MV-4-11 (cell line): ENCODE data around the gene ABL1.
"Not testable (repeated sequence)": the region's sequence is repeated elsewhere in the genome, so short reads cannot be mapped to it uniquely, and the experiment has no call there.

Experiments used
- DNase-seq: peaks from one replicate; lab custom pipeline; 2025; lab: John Stamatoyannopoulos, UW

ABL1 gene

DNA sequence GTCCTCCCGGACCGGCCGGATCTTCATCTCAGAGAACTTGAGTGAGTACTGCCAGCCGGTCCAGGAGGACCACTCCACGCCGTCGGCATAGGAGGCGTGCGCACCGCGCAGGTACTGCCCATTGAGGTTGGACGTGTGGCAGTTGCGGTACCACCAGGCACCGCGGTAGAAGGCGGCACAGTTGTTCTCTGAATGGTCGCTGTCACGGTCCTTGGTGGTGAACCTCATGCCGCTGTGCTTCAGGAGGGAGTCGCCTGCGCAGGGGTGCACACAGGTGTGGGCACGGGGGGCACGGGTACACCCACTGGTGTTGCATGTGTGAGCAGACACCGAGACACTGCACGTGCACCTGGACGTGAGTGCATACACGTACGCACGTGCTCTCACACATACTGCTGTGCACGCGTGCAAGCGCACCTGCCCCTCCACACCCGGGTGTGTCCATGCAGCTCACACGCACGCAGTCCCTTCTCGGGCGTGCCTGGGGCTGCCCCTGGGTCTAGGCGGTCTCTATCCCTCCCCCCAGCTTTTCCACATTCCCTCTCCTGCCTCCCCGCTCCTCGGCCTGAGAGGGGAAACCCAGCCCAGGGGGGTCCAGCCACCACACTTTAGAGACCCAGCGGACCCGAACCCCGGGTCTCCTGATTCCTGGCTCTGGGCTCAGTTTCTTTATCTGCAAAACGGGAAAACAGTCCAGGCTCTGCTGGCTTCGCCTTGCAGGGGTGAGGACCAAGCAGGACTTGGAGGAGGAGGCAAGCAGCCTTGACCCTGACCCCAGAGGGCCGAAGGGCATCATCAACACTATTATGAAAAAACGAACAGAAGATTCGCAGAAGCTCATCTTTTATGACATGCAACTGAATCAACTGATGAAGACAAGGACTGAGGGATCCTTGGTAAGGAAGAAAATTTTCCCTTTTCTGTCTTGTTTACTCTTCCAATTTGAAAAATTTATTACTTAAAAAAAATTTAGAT lies 69.3 kb downstream of the ABL1 start:
- DNase-seq, result no peak

- peak; percentile 76 for DNase-seq
These were observed 70.3 kb downstream of the ABL1 start for GRCh38 chr9:130905125-130905901.

DNA sequence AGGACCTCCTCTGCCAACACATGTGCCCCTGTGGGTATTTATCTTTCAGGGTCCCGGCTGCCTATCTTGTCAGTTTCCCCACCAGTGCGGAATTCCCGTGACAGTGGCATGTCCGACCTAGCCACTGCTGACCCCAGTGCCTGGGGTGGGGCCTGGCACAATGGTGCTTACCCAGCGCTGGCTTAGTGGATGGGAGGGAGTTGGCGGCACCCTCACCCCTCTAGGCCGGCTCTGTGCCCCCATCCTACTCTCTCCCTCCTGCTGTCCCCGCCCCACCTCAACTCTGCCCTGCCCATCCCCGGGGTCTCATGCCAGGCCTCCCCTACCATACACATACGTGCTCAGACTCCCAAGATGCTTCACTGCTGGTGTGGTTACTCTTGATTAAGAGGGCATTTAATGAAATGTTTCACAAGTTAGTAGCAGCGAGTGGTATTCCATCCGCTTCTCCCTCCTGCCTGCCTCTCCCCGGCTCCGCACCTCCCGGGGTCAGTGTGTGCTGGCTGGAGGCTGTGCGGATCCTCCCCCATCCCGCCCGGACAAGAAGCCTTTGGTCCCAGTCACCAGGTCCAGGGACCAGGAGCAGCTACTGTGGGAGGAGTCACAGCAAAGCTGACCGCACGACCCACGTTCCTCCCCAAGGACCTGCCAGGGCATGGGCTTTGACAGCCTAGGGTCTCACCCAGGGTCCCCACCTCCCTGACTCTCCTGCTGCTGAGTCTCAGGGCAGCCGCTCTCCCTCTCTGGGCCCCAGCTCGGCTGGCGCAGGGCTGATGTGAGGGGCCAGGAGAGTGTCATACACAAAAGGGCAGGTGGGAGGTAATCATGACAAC lies 71.1 kb downstream of the ABL1 start:
- DNase-seq, result no peak

GRCh38 chr9:130906735-130907416 lies 71.8 kb downstream of the ABL1 start:
- no peak for DNase-seq

GRCh38 chr9:130908146-130908877 lies 73.3 kb downstream of the ABL1 start:
- no peak for DNase-seq

DNA sequence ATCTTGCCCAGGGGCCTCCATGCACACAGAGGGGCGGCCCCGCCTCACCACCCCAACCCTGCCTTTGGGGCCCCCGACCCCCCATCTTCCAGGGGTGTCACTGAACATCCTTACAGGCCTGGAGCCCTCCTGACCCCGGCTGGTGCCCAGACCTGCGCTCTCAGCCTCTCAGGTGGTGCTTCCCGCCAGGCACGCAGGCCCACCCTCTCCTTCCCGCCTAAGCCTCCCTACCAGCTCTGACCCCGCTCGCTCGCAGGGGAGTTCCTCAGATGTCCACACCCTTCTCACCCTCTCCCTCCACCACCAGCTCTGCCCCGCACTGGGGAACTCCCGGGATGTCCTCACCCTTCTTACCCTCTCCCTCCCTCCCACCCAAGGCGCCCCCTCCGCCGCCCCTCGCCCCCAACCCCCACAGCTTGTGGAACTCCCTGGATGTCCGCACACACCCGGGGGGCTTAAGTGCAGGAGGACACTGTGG lies 73.9 kb downstream of the ABL1 start:
- no peak for DNase-seq

DNA sequence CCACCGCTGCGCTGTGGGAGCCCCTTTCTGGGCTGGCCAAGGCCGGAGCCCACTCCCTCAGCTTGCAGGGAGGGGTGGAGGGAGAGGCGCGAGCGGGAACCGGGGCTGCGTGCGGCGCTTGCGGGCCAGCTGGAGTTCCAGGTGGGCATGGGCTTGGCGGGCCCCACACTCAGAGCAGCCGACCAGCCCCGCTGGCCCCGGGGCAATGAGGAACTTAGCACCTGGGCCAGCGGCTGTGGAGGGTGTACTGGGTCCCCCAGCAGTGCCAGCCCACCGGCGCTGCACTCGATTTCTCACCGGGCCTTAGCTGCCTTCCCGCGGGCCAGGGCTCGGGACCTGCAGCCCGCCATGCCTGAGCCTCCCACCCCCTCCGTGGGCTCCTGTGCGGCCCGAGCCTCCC lies 75.0 kb downstream of the ABL1 start:
- DNase-seq, result not testable (repeated sequence)

DNA sequence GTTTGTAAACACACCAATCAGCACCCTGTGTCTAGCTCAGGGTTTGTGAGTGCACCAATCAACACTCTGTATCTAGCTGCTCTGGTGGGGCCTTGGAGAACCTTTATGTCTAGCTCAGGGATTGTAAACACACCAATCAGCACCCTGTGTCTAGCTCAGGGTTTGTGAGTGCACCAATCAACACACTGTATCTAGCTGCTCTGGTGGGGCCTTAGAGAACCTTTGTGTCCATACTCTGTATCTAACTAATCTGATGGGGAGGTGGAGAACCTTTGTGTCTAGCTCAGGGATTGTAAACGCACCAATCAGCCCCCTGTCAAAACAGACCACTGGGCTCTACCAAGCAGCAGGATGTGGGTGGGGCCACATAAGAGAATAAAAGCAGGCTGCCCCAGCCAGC lies 75.6 kb downstream of the ABL1 start:
- not testable (repeated sequence) for DNase-seq

DNA sequence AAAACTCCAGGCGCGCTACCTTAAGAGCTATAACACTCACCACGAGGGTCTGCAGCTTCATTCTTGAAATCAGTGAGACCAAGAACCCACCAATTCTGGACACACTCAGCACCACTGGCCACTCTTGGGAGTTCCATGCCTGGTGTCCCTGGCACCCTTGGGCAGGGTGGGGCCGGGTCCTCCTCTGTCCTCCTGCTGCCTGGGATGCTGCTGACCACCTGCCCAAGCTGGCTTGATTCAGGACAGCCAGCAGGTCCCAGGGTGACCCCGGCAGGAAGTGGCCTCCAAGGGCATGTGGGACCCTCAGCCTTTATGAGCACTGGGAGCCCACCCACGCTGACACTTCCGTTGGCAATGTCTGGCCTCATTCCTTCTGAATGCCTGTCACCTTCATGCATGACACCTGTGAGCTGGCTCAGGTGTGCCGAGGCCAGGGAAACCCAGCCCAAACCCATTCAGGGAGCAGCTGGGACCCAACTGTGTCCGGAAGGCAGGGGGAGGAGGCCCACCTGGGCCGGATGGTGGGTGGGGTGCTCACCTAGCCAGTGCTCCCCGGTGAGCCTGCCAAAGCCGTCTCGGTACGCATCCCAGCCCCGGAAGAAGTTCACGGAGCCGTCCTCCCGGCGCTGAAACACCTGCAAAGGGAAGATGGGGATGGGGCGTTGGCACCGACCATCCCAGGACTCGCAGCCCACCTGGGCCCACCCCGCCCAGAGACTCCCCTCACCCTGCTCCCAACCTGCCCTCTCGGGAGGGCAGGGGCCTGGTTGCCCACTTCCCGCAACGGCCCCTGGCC lies 76.4 kb downstream of the ABL1 start:
- DNase-seq, result no peak

DNA sequence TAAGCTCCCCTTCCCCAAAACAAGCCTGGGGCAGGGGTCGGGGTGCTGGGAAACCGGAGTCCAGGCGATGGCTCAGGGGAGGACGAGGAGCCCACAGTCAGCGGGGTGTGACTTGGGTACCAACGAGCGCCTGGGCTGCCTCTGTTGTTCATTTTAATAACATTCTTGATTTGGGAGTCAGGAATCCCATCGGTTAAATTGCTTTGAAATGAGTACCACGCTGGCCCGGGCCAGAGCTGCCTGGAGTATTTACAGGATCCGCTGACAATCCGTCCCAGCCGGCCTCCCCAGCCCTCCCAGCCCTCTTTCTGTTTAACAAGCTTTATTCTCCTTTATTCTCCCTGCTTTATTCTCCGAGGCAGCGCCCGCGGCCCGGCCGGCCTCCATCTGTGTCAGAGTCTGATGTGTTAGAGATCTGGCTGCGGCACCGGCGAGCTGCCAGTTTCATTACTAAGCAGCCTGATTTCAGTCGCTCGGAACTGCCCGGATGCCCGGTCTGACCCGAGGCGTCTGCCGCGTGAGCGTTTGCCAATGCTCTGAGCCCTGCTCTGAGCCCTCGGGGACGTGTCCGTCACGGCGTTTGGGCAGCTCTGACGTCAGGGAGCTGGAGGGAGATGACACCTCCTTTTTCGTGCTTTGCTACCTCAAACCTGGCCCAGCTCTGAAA lies 78.0 kb downstream of the ABL1 start:
- DNase-seq, result no peak

GRCh38 chr9:130913599-130914416 lies 78.8 kb downstream of the ABL1 start:
- DNase-seq, result no peak

DNA sequence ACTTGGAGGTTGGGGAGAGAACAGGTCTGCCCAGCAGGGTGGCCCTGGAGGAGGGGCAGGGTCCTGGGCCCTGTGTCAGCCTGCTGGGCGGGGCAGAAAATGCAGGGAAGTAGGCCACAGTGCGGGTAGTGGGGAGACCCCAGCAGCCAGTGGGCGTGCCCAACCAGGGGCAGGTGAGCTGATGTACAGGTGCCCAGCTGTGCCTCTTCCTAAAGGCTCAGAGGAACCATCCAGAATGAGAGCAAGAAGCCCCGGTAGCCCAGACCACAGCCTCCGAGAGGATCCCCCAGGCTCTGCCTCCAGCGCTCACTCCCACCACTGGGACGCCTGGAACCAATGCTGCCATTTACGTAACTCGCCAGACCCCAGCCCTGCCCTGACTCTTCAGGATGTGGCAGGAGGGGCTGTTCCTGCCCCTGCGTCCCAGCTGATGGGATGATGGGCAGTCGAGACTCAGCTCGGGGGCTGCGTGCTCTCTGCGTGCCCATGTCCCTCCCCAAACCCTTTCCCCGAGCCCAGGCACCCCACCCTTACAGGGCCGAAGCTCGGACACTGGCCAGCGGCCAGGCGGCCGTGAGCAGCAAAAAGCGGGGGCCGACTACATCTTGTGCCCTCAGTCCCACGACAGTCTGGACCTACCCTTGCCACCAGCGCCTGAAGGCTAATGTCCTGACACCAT lies 79.5 kb downstream of the ABL1 start:
- DNase-seq, result no peak

DNA sequence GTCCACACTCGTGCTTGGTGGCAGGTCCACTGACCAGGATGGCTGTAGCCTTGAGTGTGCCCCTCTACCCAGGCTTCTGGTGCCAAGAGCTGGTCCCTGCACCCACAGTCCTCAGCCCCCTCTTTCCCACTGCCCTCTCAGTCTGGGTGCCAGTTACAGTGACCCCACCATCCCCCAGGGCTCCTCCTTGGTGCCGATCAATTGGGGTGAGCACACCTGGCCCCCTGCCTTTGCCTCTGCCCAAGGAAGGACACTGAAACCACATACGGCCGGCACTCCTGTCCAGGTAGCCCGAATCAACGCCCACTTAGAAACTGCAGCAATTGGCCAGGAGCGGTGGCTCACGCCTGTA lies 80.0 kb downstream of the ABL1 start:
- no peak for DNase-seq

DNA sequence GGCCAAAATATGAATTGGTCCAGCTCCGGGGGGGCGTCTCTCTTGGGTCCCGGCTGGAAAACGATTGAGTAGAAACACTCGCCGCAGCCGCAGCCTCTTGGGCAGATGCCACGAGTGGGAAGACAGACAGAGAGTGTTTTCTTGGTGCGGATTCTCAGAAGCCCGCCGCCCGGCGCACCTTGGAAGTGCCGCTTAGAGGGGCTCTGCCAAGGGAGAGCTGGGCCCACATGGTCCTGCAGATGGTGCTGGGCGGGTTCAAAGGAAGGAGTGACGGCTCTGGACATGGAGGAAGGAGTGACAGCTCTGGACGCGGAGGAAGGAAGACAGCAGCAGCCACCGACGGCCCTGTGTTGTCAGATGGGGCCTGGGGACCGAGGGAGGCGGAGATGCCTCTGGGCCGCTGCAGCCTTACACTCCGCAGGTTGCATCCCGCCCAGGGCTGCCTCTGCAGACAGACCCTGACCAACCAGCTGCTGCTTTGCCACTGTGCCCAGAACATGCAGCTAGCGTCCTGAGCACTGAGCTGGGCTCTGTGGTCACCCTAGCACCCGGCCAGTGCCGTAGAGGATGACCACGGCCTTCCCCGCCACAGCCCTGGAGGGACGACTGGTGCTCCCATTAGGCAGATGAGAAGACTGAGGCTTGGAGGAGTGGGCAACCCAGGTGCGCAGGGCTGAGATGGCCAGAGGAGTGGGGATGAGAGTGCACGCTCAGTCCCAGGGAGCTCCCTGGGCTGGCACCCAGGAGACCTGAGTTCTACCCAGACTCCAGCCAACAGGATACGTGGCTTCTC lies 82.3 kb downstream of the ABL1 start:
- DNase-seq, result no peak

DNA sequence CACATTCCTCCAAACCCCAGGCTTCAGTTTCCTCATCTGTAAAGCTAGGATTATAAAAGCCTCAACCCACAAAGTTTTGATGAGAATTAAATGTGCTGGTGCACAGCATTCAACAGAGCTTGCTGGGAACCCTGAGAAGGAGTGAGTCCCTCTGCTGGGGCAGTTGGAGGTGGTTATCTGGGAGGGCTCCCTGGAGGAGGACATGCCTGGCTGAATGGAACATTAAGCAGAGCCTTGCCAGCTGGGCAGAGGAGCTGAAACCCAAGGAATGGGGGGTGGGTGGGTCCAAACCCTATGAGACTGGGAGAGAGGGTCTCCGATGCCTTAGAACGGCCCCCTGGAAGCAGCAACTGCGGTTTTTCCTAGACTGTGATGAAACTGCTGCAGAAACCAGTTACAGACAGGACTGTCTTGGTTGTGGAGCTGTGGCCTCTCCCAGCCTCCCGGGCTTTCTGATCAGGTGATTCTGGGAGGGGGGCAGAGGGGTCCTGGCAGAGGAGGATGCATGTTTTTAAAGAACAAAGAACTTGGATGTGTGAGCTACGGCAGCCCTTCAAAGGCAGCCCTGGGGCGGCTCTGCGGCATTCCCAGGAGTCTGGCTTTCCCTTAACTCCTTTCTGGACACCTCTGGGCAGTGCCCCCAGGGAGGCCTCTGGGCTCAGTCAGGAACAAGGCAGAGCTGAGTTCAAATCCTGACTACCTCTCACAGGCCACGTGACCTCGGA lies 83.2 kb downstream of the ABL1 start:
- peak; percentile 20 for DNase-seq

- DNase-seq, result no peak
These were observed 83.9 kb downstream of the ABL1 start for GRCh38 chr9:130918826-130919558.
